K562 (cell line): ENCODE measurements around the gene SFMBT2. TPM values are rescaled to one million over a fixed set of nuclear protein-coding genes. Genes with fewer than 3 reads are reported as not detected.

ENCODE experiments used
- ATAC-seq: fragments of 200-7000 bp; cut with Tn5 transposase; 3 replicates; pipeline ENCODE4 v1.9.1; 2020; ENCODE audit warnings: moderate library complexity
- BruUV-seq: library from RNA; stranded (reverse); fragments of 400-500 nt; replicated peaks from 2 replicates; lab custom pipeline; 2021; lab: Mats Ljungman, UMichigan
- CTCF ChIA-PET: fragments of 300-600 bp; formaldehyde crosslinking; extraction: SDS; loops from one replicate; lab custom pipeline; 2021; ENCODE audit warnings: low intra/inter-chr PET ratio; lab: Yijun Ruan, JAX
- POLR2A ChIA-PET: fragments of 300-600, 350-650 bp; sonication (Branson Sonifier 250); formaldehyde crosslinking; extraction: SDS; loops from one replicate; lab custom pipeline; 2021; ENCODE audit warnings: antibody characterized with exemption, inconsistent platforms; lab: Yijun Ruan, JAX
- DNase-seq, 4 experiments: peaks; one replicate each; pipeline versions ENCODE4 v3.0.0 to v3.0.0-alpha.2; 2011 to 2018; ENCODE audit warnings: low spot score in 3 of 4, mixed read lengths in 3 of 4; ENCODE audit errors: extremely low read depth in 1 of 4
- FAIRE-seq: peaks from 2 replicates; lab custom pipeline; 2011; peaks lifted over from hg19 to GRCh38; lab: Jason Lieb, UNC
- H2AFZ ChIP-seq: 2 replicates; pipeline ENCODE4 v1.6.0; 2011; ENCODE audit warnings: low read depth, low read length, control low read depth, inconsistent platforms
- H3K27ac ChIP-seq: fragments of 200-600 bp; 3 replicates; pipeline ENCODE4 v1.8.0; 2011; ENCODE audit warnings: low read depth, mild to moderate bottlenecking, control low read depth, inconsistent platforms, low read length, moderate library complexity, mixed read lengths; ENCODE audit errors: extremely low read depth
- H3K27me3 ChIP-seq, 2 experiments: fragments of 300-600 bp in 1 of 2; 2 replicates in 1 of 2; 3 replicates in 1 of 2; pipeline versions ENCODE4 v1.6.0 to v1.8.0; 2011; ENCODE audit warnings: inconsistent platforms in 2 of 2, low read length in 2 of 2, mild to moderate bottlenecking in 1 of 2, mixed read lengths in 1 of 2, moderate library complexity in 1 of 2; ENCODE audit not compliant: control insufficient read depth in 2 of 2, insufficient read depth in 2 of 2
- H3K36me3 ChIP-seq: fragments of 300-600 bp; 3 replicates; pipeline ENCODE4 v1.8.0; 2011; ENCODE audit warnings: mild to moderate bottlenecking, low read length, inconsistent platforms; ENCODE audit not compliant: control insufficient read depth, insufficient read depth
- H3K4me1 ChIP-seq, 2 experiments: fragments of 200-600 bp in 1 of 2; replicated peaks in 1 of 2; 2 replicates in 1 of 2; 3 replicates in 1 of 2; pipeline versions ENCODE4 v1.5.1 to v1.8.0; 2011; ENCODE audit warnings: inconsistent platforms in 2 of 2, low read length in 2 of 2, mild to moderate bottlenecking in 1 of 2, mixed read lengths in 1 of 2, moderate library complexity in 1 of 2; ENCODE audit not compliant: control insufficient read depth in 2 of 2, insufficient read depth in 2 of 2
- H3K4me2 ChIP-seq: 2 replicates; pipeline ENCODE4 v1.6.1; 2011; ENCODE audit warnings: low read length, control low read depth, inconsistent platforms, mixed read lengths; ENCODE audit not compliant: insufficient read depth
- H3K4me3 ChIP-seq: fragments of 200-600 bp; sonication (generic), shearing (Covaris generic); 2 replicates; pipeline ENCODE4 v1.5.1; 2016; ENCODE audit warnings: control low read depth, inconsistent platforms
- H3K79me2 ChIP-seq: fragments of 200-600 bp; 3 replicates; pipeline ENCODE4 v1.8.0; 2011; ENCODE audit warnings: low read length, inconsistent platforms; ENCODE audit not compliant: control insufficient read depth, insufficient read depth
- H3K9ac ChIP-seq, 2 experiments: 2 replicates each; pipeline versions ENCODE4 v1.6.0 to v1.6.1; 2011; ENCODE audit warnings: low read depth in 2 of 2, low read length in 2 of 2, control low read depth in 1 of 2, inconsistent platforms in 1 of 2, mild to moderate bottlenecking in 1 of 2, mixed read lengths in 1 of 2; ENCODE audit not compliant: insufficient read depth in 1 of 2
- H3K9me1 ChIP-seq: one replicate; pipeline ENCODE4 v1.6.0; 2011; ENCODE audit warnings: inconsistent platforms, mild to moderate bottlenecking, low read length, moderate library complexity; ENCODE audit not compliant: control insufficient read depth, insufficient read depth
- H3K9me3 ChIP-seq: replicated peaks from 2 replicates; pipeline ENCODE4 v1.5.1; 2011; ENCODE audit warnings: low read depth, low read length, inconsistent platforms; ENCODE audit not compliant: control insufficient read depth, insufficient read depth
- H4K20me1 ChIP-seq: replicated peaks from 2 replicates; pipeline ENCODE4 v1.6.1; 2011; ENCODE audit warnings: low read length, inconsistent platforms, mixed read lengths; ENCODE audit not compliant: control insufficient read depth, insufficient read depth
- BACH1 ChIP-seq: fragments of 200-800 bp; sonication (Bioruptor generic); IDR thresholded peaks from 2 replicates; pipeline ENCODE4 v1.6.1; 2016; ENCODE audit warnings: missing genetic modification characterization, missing compliant biosample characterization
- ESRRB ChIP-seq: fragments of 250-450 bp; sonication (Bioruptor Pico); IDR thresholded peaks from 2 replicates; pipeline ENCODE4 v1.5.0; 2020; ENCODE audit warnings: mild to moderate bottlenecking, moderate library complexity, borderline replicate concordance
- HNRNPLL ChIP-seq: fragments of 200-400 bp; formaldehyde crosslinking; IDR thresholded peaks from 2 replicates; pipeline ENCODE4 v1.6.1; 2017; ENCODE audit warnings: low read length, low read depth, mild to moderate bottlenecking; ENCODE audit not compliant: poor library complexity, severe bottlenecking
- LCOR ChIP-seq: sonication (generic); formaldehyde crosslinking; IDR thresholded peaks from 2 replicates; pipeline ENCODE4 v1.8.0; 2022; ENCODE audit warnings: mild to moderate bottlenecking, missing genetic modification reagents
- MYBL2 ChIP-seq, 2 experiments: fragments of 450-650 bp in 1 of 2; sonication (generic) in 1 of 2; formaldehyde crosslinking in 1 of 2; IDR thresholded peaks; 2 replicates each; pipeline versions ENCODE4 v1.6.1 to v1.8.1; 2017 to 2022; ENCODE audit warnings: borderline replicate concordance in 1 of 2, inconsistent platforms in 1 of 2, low read depth in 1 of 2, mild to moderate bottlenecking in 1 of 2, missing genetic modification reagents in 1 of 2, moderate library complexity in 1 of 2
- ZBTB12 ChIP-seq: fragments of 250-450 bp; sonication (Bioruptor Pico); IDR thresholded peaks from 2 replicates; pipeline ENCODE4 v1.4.0; 2020
- ZNF146 ChIP-seq: IDR thresholded peaks from one replicate; pipeline ENCODE4 v1.6.1; 2018; ENCODE audit warnings: missing compliant biosample characterization; ENCODE audit not compliant: unreplicated experiment
- ZNF41 ChIP-seq: fragments of 250-450 bp; sonication (Bioruptor Pico); conservative IDR thresholded peaks from 2 replicates; pipeline ENCODE4 v1.4.0; 2020; ENCODE audit warnings: mild to moderate bottlenecking
- WGBS: fragments of 100-300 bp; shearing (Covaris generic); methylation state at CpG from one replicate; pipeline ENCODE4 v1.1.6; 2016; ENCODE audit warnings: low coverage, mixed read lengths; ENCODE audit not compliant: insufficient coverage; ENCODE audit errors: missing lambda C conversion rate; 5-methylcytosine and 5-hydroxymethylcytosine counted together
- in situ Hi-C: fragments of 300-500 bp; cut with MboI; formaldehyde crosslinking; loops from 4 replicates; pipeline ENCODE4 v1.15.0; 2018; ENCODE audit warnings: inconsistent platforms, mixed read lengths
- intact Hi-C: fragments of 100-400 bp; cut with micrococcal nuclease; formaldehyde crosslinking; loops from 2 replicates; pipeline ENCODE4 v1.14.2; 2022
- polyA plus RNA-seq, 8 experiments: library from polyadenylated mRNA; depleted of rRNA in 4 of 8; stranded (reverse) in 5 of 8; unstranded in 3 of 8; fragments of >200 nt; fragmentation: Nextera tagmentation in 2 of 8; fragmentation: Illumina TruSeq in 1 of 8; extraction: Ambion mirVana in 2 of 8; extraction: Trizol in 1 of 8; gene quantifications; 2 replicates each; pipeline versions ENCODE4 v1.2.1 to v1.2.3, GENCODE V29; 2011 to 2014; ENCODE audit warnings: inconsistent platforms in 1 of 8, missing spikeins in 1 of 8
- total RNA-seq, 7 experiments: library from RNA; depleted of rRNA in 6 of 7; stranded (reverse); fragments of >200 nt in 6 of 7; fragmentation: Illumina TruSeq in 2 of 7; extraction: Trizol in 2 of 7; gene quantifications; 2 replicates each; pipeline versions ENCODE4 v1.2.1 to v1.2.3, GENCODE V29; 2011 to 2021; ENCODE audit warnings: low replicate concordance in 1 of 7
- TF ChIP-seq, protein P1 (sequence below): fragments of 200-800 bp; sonication (Bioruptor generic); IDR thresholded peaks from 2 replicates; pipeline ENCODE4 v1.6.1; 2017; ENCODE audit warnings: missing genetic modification characterization, missing compliant biosample characterization
- TF ChIP-seq, protein P2 (sequence below), 2 experiments: fragments of 450-650 bp; formaldehyde crosslinking in 1 of 2; IDR thresholded peaks; 2 replicates each; pipeline versions ENCODE4 v1.4.0 to v1.6.1; 2014 to 2020; ENCODE audit warnings: mild to moderate bottlenecking in 2 of 2, borderline replicate concordance in 1 of 2, low read depth in 1 of 2

The SFMBT2 gene
- total and polyA plus RNA-seq, 9 of the 15 experiments (the other 6 are each of a cell fraction or from before 2014, with no cell fraction given): 1.2 to 13.6 (median 7.6) TPM

DNA sequence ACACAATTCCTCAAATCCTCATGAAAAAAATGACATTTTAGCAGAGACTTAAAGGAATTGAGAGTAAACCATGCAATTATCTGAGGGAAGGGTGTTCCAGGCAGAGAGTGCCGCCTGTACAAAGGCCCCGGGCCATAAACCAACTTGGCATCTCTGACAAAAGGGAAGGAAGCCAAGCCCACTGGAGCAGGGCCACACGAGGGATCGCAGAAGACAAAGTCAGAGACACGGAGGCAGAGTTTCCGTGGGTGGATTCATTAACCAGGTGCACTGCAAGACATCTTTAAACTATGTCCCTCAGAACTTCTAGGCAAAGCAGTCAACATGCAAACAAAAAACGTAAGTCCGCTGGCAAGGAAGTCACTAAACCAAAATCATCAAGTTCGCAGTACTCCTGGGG, 92.0 kb downstream of the SFMBT2 start:
- in situ Hi-C loops (no loop called here), intact Hi-C loops (loop anchor here (10.0 kb wide), 1 partner anchor 86 kb away; no protein-coding TSS in a partner anchor)
- FAIRE-seq (no peak), ATAC-seq (no peak), DNase-seq (no peak)
- Histone ChIP-seq H3K79me2 (peaks cover 53% of the 10 kb centered on the region), H3K4me3 (no peak overlapping the region), H4K20me1 (no peaks in the 10 kb centered on the region; the same call in 1 of the 2 replicates), H3K9me3 (no peaks in the 10 kb centered on the region), H3K9me1 (no peaks in the 10 kb centered on the region), H3K9ac (no peak overlapping the region), H3K36me3 (no peaks in the 10 kb centered on the region; the same call in 2 of the 3 replicates), H3K27me3 (no peaks in the 10 kb centered on the region), H3K4me2 (no peak overlapping the region), H3K4me1 (peaks cover 3 to 8% of the 10 kb centered on the region in 2 experiments; a peak in 2 of 5 replicates), H3K27ac (no peak overlapping the region), H2AFZ (no peak overlapping the region)
- BruUV-seq: no TSS peak
- ChIA-PET POLR2A (no interaction called here), CTCF (no interaction called here)
- 60% methylated on average over 9 of the region's 9 CpGs for WGBS
- TF ChIP-seq BACH1 (tag) (no peak), ZBTB12 (CRISPR knock-in tag) (no peak), ZNF41 (CRISPR knock-in tag) (no peak), ESRRB (CRISPR knock-in tag) (no peak), LCOR (CRISPR knock-in tag) (no peak), HNRNPLL (no peak), MYBL2 (IDR thresholded peaks at IDR 0.05; ENCODE audit: low read depth) (no peak), MYBL2 (CRISPR knock-in tag; IDR thresholded peaks at IDR 0.05; ENCODE audit: borderline replicate concordance) (no peak), ZNF146 (CRISPR knock-in tag) (no peak)
- TF ChIP-seq, protein P1, sequence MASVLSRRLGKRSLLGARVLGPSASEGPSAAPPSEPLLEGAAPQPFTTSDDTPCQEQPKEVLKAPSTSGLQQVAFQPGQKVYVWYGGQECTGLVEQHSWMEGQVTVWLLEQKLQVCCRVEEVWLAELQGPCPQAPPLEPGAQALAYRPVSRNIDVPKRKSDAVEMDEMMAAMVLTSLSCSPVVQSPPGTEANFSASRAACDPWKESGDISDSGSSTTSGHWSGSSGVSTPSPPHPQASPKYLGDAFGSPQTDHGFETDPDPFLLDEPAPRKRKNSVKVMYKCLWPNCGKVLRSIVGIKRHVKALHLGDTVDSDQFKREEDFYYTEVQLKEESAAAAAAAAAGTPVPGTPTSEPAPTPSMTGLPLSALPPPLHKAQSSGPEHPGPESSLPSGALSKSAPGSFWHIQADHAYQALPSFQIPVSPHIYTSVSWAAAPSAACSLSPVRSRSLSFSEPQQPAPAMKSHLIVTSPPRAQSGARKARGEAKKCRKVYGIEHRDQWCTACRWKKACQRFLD: no peak
- TF ChIP-seq, protein P2, sequence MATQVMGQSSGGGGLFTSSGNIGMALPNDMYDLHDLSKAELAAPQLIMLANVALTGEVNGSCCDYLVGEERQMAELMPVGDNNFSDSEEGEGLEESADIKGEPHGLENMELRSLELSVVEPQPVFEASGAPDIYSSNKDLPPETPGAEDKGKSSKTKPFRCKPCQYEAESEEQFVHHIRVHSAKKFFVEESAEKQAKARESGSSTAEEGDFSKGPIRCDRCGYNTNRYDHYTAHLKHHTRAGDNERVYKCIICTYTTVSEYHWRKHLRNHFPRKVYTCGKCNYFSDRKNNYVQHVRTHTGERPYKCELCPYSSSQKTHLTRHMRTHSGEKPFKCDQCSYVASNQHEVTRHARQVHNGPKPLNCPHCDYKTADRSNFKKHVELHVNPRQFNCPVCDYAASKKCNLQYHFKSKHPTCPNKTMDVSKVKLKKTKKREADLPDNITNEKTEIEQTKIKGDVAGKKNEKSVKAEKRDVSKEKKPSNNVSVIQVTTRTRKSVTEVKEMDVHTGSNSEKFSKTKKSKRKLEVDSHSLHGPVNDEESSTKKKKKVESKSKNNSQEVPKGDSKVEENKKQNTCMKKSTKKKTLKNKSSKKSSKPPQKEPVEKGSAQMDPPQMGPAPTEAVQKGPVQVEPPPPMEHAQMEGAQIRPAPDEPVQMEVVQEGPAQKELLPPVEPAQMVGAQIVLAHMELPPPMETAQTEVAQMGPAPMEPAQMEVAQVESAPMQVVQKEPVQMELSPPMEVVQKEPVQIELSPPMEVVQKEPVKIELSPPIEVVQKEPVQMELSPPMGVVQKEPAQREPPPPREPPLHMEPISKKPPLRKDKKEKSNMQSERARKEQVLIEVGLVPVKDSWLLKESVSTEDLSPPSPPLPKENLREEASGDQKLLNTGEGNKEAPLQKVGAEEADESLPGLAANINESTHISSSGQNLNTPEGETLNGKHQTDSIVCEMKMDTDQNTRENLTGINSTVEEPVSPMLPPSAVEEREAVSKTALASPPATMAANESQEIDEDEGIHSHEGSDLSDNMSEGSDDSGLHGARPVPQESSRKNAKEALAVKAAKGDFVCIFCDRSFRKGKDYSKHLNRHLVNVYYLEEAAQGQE (IDR thresholded peaks at IDR 0.05; ENCODE audit: borderline replicate concordance): no peak
- TF ChIP-seq, protein P2 (CRISPR knock-in tag; IDR thresholded peaks at IDR 0.05; ENCODE audit: low read depth): no peak
